MM.1S (cell line): Measurements from ENCODE around the gene TYSND1.

Experiments
- CTCF ChIP-seq: fragments of 300-600 bp; sonication (generic); IDR thresholded peaks from 2 replicates; pipeline ENCODE4 v1.5.1; 2016; ENCODE audit warnings: antibody characterized with exemption, low read length, mixed read lengths
- EZH2 ChIP-seq: fragments of 300-600 bp; sonication (generic); optimal IDR thresholded peaks from 2 replicates; pipeline ENCODE3; 2017; ENCODE audit warnings: low read depth, mild to moderate bottlenecking, antibody characterized with exemption, low read length, mixed read lengths
- EZH2phosphoT487 ChIP-seq: fragments of 300-600 bp; sonication (generic); IDR thresholded peaks from 2 replicates; pipeline ENCODE4 v1.6.1; 2018; ENCODE audit warnings: antibody characterized with exemption, low read length

GRCh38 chr10:70191161-70191971, 44.9 kb upstream of the TYSND1 start:
- TF ChIP-seq CTCF (no peak), EZH2 (no peak), EZH2phosphoT487 (no peak)
